ENCODE data around the gene PILRB.

DNA sequence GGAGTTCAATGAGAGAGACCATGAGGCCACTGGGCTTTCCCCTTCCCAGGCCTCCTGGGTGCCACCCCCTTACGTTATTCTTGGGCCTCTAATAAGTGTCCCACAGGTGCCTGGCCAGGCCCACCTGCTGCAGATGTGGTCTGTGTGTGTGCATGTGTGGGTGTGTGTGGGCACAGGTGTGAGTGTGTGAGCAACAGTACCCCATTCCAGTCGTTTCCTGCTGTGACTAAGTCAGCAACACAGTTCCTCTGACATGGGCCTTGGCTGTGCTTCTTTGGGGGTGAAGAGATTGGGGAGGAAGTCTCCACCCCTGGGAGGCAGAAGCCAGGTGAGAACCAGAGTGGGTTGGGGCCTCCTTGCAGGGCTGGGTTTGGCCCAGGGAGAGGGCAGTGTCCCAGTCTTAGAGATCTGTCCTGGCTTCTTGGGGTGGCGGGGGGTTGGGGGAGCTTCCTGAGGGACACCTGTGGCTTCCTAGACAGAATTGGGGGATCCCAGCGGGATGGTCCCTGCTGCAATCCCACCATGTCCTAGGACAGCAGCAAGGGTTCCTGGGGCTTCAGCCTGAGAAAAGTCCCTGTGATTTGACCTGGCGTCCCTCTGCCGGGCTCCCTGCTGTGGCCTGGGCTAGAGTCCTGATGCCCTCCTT is 4.1 kb upstream of the PILRB start:
- TF ChIP-seq CTCF (conservative IDR thresholded peaks at IDR 0.05; ENCODE audit: low read depth, low read length) (no peak), EZH2 (IDR thresholded peaks at IDR 0.05; ENCODE audit: low read length, unreplicated experiment) (no peak), EZH2phosphoT487 (IDR thresholded peaks at IDR 0.05; ENCODE audit: borderline replicate concordance, low read length) (no peak)

All from PC-3 (cell line).